GM18858 (cell line): ENCODE results near the gene SCART1.
"Not testable (repeated sequence)": the region's sequence is repeated elsewhere in the genome, so short reads cannot be mapped to it uniquely, and the experiment has no call there.

ENCODE experiments used
- ATAC-seq: cut with Tn5 transposase; IDR thresholded peaks from one replicate; pipeline ENCODE4 v1.9.1; 2021; ENCODE audit not compliant: unreplicated experiment

The SCART1 gene

GRCh38 chr10:133515471-133515870 is 61.7 kb downstream of the SCART1 start:
- ATAC-seq = no peak

GRCh38 chr10:133516057-133516456 is 62.3 kb downstream of the SCART1 start:
- ATAC-seq = no peak

GRCh38 chr10:133518517-133518916 is 64.8 kb downstream of the SCART1 start:
- ATAC-seq = not testable (repeated sequence)
